GM12878 (cell line): ENCODE data around the gene ANKRD61. TPM values are rescaled to one million over a fixed set of nuclear protein-coding genes. Genes with fewer than 3 reads are reported as not detected.
A peak's percentile ranks its signal among the peaks of the same experiment; 100 is the strongest.

Experiments
- BHLHE40 ChIP-seq, 2 experiments: fragments of 450-650 bp in 1 of 2; IDR thresholded peaks; 2 replicates each; pipeline ENCODE4 v1.6.1; 2011 to 2017; ENCODE audit warnings: low read depth in 2 of 2, borderline replicate concordance in 1 of 2, improper control_type of control experiment in 1 of 2, low read length in 1 of 2, mild to moderate bottlenecking in 1 of 2
- CBFB ChIP-seq: IDR thresholded peaks from 2 replicates; pipeline ENCODE4 v1.6.1; 2016; ENCODE audit warnings: antibody characterized with exemption, low read depth
- CEBPB ChIP-seq, 2 experiments: fragments of 150-350 bp in 1 of 2; IDR thresholded peaks; 2 replicates each; pipeline ENCODE4 v1.6.1; 2012 to 2014; ENCODE audit warnings: low read depth in 2 of 2, low read length in 2 of 2, borderline replicate concordance in 1 of 2, inconsistent platforms in 1 of 2
- CHD2 ChIP-seq: IDR thresholded peaks from 2 replicates; pipeline ENCODE4 v1.6.1; 2011; ENCODE audit warnings: low read depth, low read length, improper control_type of control experiment, borderline replicate concordance
- CHD4 ChIP-seq: fragments of 200-600 bp; sonication (generic); IDR thresholded peaks from 2 replicates; pipeline ENCODE4 v1.6.1; 2016; ENCODE audit warnings: mild to moderate bottlenecking
- EP300 ChIP-seq, 2 experiments: fragments of 150-350 bp in 1 of 2; IDR thresholded peaks; 2 replicates each; pipeline ENCODE4 v1.6.1; 2011 to 2012; ENCODE audit warnings: low read depth in 2 of 2, low read length in 2 of 2, borderline replicate concordance in 1 of 2, improper control_type of control experiment in 1 of 2, inconsistent platforms in 1 of 2; ENCODE audit not compliant: control insufficient read depth in 1 of 2
- FOS ChIP-seq: IDR thresholded peaks from 3 replicates; pipeline ENCODE4 v1.6.1; 2011; ENCODE audit warnings: borderline replicate concordance; ENCODE audit not compliant: insufficient read length; ENCODE audit errors: extremely low read depth
- FOXK2 ChIP-seq: fragments of 450-650 bp; IDR thresholded peaks from 2 replicates; pipeline ENCODE4 v1.6.1; 2017; ENCODE audit warnings: mild to moderate bottlenecking, moderate library complexity
- IKZF1 ChIP-seq: fragments of 450-650 bp; conservative IDR thresholded peaks from 2 replicates; pipeline ENCODE4 v1.6.1; 2017; ENCODE audit warnings: antibody characterized with exemption, mild to moderate bottlenecking
- IRF4 ChIP-seq: IDR thresholded peaks from 2 replicates; pipeline ENCODE4 v1.6.1; 2011; ENCODE audit warnings: low read depth, low read length
- JUND ChIP-seq: IDR thresholded peaks from 2 replicates; pipeline ENCODE4 v1.6.1; 2012; ENCODE audit warnings: low read depth, mild to moderate bottlenecking, low read length, improper control_type of control experiment, moderate library complexity
- KLF5 ChIP-seq: fragments of 450-650 bp; IDR thresholded peaks from 2 replicates; pipeline ENCODE4 v1.6.1; 2014; ENCODE audit warnings: mild to moderate bottlenecking; ENCODE audit not compliant: partially characterized antibody
- LARP7 ChIP-seq: fragments of 450-650 bp; IDR thresholded peaks from 2 replicates; pipeline ENCODE4 v1.6.1; 2017; ENCODE audit warnings: mild to moderate bottlenecking
- NFIC ChIP-seq: IDR thresholded peaks from 2 replicates; pipeline ENCODE4 v1.6.1; 2012; ENCODE audit warnings: low read depth, mild to moderate bottlenecking, inconsistent platforms, low read length, moderate library complexity
- NFYA ChIP-seq: IDR thresholded peaks from 2 replicates; pipeline ENCODE4 v1.6.1; 2011; ENCODE audit warnings: low read depth, mild to moderate bottlenecking, low read length, improper control_type of control experiment, borderline replicate concordance
- NFYB ChIP-seq: IDR thresholded peaks from 2 replicates; pipeline ENCODE4 v1.6.1; 2011; ENCODE audit warnings: low read depth, mild to moderate bottlenecking, low read length, improper control_type of control experiment, moderate library complexity; ENCODE audit not compliant: insufficient read depth
- NR2C2 ChIP-seq: IDR thresholded peaks from 2 replicates; pipeline ENCODE4 v1.6.1; 2011; ENCODE audit warnings: borderline replicate concordance, low read depth; ENCODE audit not compliant: control insufficient read depth, insufficient read length
- NR2F1 ChIP-seq: fragments of 450-650 bp; conservative IDR thresholded peaks from 2 replicates; pipeline ENCODE4 v1.6.1; 2017; ENCODE audit warnings: mild to moderate bottlenecking
- PAX8 ChIP-seq: fragments of 450-650 bp; IDR thresholded peaks from 2 replicates; pipeline ENCODE4 v1.6.1; 2017; ENCODE audit warnings: mild to moderate bottlenecking, moderate library complexity
- POLR2AphosphoS2 ChIP-seq: IDR thresholded peaks from 2 replicates; pipeline ENCODE4 v1.6.1; 2011; ENCODE audit warnings: low read depth, mild to moderate bottlenecking, low read length, improper control_type of control experiment, moderate library complexity
- RAD21 ChIP-seq: IDR thresholded peaks from 2 replicates; pipeline ENCODE4 v1.6.1; 2011; ENCODE audit warnings: mild to moderate bottlenecking, low read depth, low read length, moderate library complexity; ENCODE audit not compliant: insufficient read depth
- RELA ChIP-seq: fragments of 450-650 bp; IDR thresholded peaks from 2 replicates; pipeline ENCODE4 v1.8.0; 2014; ENCODE audit warnings: borderline replicate concordance; ENCODE audit not compliant: partially characterized antibody
- SIX5 ChIP-seq: IDR thresholded peaks from 2 replicates; pipeline ENCODE4 v1.6.1; 2011; ENCODE audit warnings: mild to moderate bottlenecking, low read depth, low read length, moderate library complexity; ENCODE audit not compliant: severe bottlenecking
- SMAD1 ChIP-seq: fragments of 450-650 bp; IDR thresholded peaks from 2 replicates; pipeline ENCODE4 v1.6.1; 2018; ENCODE audit warnings: mild to moderate bottlenecking, low read depth; ENCODE audit not compliant: partially characterized antibody
- SRF ChIP-seq, 2 experiments: IDR thresholded peaks; 2 replicates each; pipeline ENCODE4 v1.6.1; 2011; ENCODE audit warnings: low read depth in 2 of 2, low read length in 2 of 2, mild to moderate bottlenecking in 1 of 2, moderate library complexity in 1 of 2
- polyA plus RNA-seq, 11 experiments: library from polyadenylated mRNA; depleted of rRNA in 4 of 11; unstranded in 6 of 11; stranded (reverse) in 5 of 11; fragments of >200 nt; fragmentation: Nextera tagmentation in 4 of 11; fragmentation: Illumina TruSeq in 1 of 11; extraction: Ambion mirVana in 4 of 11; extraction: Trizol in 1 of 11; gene quantifications; 1 replicate in 1 of 11; 2 replicates in 10 of 11; pipeline versions ENCODE4 v1.2.1 to v1.2.3, GENCODE V29; 2011 to 2016; ENCODE audit warnings: inconsistent platforms in 2 of 11, missing spikeins in 2 of 11, low read depth in 1 of 11
- total RNA-seq, 4 experiments: library from RNA; depleted of rRNA in 3 of 4; stranded (reverse); fragments of >200 nt in 3 of 4; fragmentation: Illumina TruSeq in 1 of 4; extraction: Trizol in 1 of 4; gene quantifications; 2 replicates each; pipeline versions ENCODE4 v1.2.1 to v1.2.3, GENCODE V29; 2013 to 2021
- TF ChIP-seq, protein P1 (sequence below), 3 experiments: IDR thresholded peaks in 2 of 3; conservative IDR thresholded peaks in 1 of 3; 2 replicates each; pipeline ENCODE4 v1.5.1; 2011; ENCODE audit warnings: low read depth in 3 of 3, low read length in 3 of 3, mild to moderate bottlenecking in 3 of 3, control low read depth in 2 of 3, moderate library complexity in 2 of 3, inconsistent platforms in 1 of 3, mixed read lengths in 1 of 3; ENCODE audit not compliant: control insufficient read depth in 2 of 3, insufficient read depth in 1 of 3; ENCODE audit errors: extremely low read depth in 1 of 3

Gene ANKRD61
- total and polyA plus RNA-seq, 10 of the 15 experiments (the other 5 are each of a cell fraction or from before 2014, with no cell fraction given), result 0.11 to 0.64 (median 0.28) TPM

DNA sequence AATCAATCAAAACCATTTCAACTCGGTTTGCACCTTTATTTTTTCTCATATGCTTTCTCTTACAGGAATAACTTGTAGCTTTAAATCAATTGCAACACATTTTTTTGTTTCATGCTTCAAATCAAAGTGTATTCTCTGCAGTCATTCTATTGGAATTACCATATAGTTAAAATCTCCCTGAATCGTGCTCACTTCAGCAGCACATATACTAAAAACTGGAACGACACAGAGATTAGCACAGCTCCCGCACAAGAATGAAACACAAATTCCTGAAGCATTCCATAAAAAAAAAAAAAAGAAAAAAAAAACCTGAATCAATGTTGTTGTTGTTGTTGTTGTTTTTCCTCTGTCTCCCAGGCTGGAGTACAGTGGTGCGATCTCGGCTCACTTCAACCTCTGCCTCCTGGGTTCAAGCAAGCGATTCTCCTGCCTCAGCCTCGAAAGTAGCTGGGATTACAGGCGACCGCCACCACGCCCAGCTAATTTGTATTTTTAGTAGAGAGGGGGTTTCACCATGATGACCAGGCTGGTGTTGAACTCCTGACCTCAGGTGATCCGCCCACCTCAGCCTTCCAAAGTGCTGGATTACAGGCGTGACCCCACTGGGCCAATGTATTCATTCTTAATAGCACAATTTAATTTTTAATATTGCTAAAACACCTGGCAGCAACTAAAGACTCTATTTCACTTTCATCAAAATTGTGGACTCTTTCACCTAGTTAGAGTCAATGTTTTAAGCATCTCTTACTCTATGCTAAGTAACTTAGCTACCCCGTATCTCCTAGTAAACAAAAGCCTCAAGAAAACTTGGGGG, 26.3 kb downstream of the ANKRD61 start (continued):
- no peak for TF ChIP-seq EP300 (IDR thresholded peaks at IDR 0.05; ENCODE audit: borderline replicate concordance in 1 of 2, control insufficient read depth in 1 of 2, low read depth in 2 of 2, low read length in 2 of 2)
- TF ChIP-seq CBFB, result no peak
- no peak for TF ChIP-seq FOXK2
- no peak for TF ChIP-seq SIX5
- TF ChIP-seq IRF4, result no peak
- TF ChIP-seq PAX8, result no peak
- TF ChIP-seq POLR2AphosphoS2, result no peak
- TF ChIP-seq CEBPB (IDR thresholded peaks at IDR 0.05; ENCODE audit: borderline replicate concordance in 1 of 2, low read depth in 2 of 2, low read length in 2 of 2), result no peak
- no peak for TF ChIP-seq KLF5
- TF ChIP-seq NR2F1, result peak; percentile 88
- TF ChIP-seq, protein P1, sequence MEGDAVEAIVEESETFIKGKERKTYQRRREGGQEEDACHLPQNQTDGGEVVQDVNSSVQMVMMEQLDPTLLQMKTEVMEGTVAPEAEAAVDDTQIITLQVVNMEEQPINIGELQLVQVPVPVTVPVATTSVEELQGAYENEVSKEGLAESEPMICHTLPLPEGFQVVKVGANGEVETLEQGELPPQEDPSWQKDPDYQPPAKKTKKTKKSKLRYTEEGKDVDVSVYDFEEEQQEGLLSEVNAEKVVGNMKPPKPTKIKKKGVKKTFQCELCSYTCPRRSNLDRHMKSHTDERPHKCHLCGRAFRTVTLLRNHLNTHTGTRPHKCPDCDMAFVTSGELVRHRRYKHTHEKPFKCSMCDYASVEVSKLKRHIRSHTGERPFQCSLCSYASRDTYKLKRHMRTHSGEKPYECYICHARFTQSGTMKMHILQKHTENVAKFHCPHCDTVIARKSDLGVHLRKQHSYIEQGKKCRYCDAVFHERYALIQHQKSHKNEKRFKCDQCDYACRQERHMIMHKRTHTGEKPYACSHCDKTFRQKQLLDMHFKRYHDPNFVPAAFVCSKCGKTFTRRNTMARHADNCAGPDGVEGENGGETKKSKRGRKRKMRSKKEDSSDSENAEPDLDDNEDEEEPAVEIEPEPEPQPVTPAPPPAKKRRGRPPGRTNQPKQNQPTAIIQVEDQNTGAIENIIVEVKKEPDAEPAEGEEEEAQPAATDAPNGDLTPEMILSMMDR (IDR thresholded peaks at IDR 0.05 in 2 of 3, conservative IDR thresholded peaks at IDR 0.05 in 1 of 3; ENCODE audit: control insufficient read depth in 2 of 3, extremely low read depth in 1 of 3, insufficient read depth in 1 of 3, low read depth in 3 of 3, low read length in 3 of 3), result no peak
- TF ChIP-seq CHD4, result no peak
- no peak; the same call in 1 of the 2 replicates for TF ChIP-seq IKZF1
- TF ChIP-seq NFIC, result no peak
- TF ChIP-seq NFYB, result no peak
- TF ChIP-seq LARP7, result no peak
- TF ChIP-seq NFYA, result no peak
- TF ChIP-seq RAD21, result no peak
- no peak for TF ChIP-seq SRF (IDR thresholded peaks at IDR 0.05; ENCODE audit: low read depth in 2 of 2, low read length in 2 of 2)
- no peak for TF ChIP-seq NR2C2
- peak; percentile 39 to 82; a peak in 2 of 4 replicates for TF ChIP-seq BHLHE40 (IDR thresholded peaks at IDR 0.05; ENCODE audit: borderline replicate concordance in 1 of 2, low read depth in 2 of 2, low read length in 1 of 2)
- TF ChIP-seq RELA, result no peak
- TF ChIP-seq FOS, result no peak
- no peak for TF ChIP-seq CHD2
- no peak for TF ChIP-seq SMAD1
- TF ChIP-seq JUND, result no peak
